CD14-positive monocyte (primary cell): ENCODE measurements around the gene FAM168B. TPM values are rescaled to one million over a fixed set of nuclear protein-coding genes. Genes with fewer than 3 reads are reported as not detected.

ENCODE experiments used
- DNase-seq, 3 donors: peaks; one replicate each; pipeline ENCODE4 v3.0.0-alpha.2; 2011 to 2022
- H2AFZ ChIP-seq: 2 replicates; pipeline ENCODE4 v1.6.0; 2012; ENCODE audit warnings: mild to moderate bottlenecking, low read depth, low read length, inconsistent platforms; ENCODE audit not compliant: insufficient read depth, poor library complexity, severe bottlenecking
- H3K27ac ChIP-seq, 2 donors: 1 replicate in 1 of 2; 2 replicates in 1 of 2; pipeline ENCODE4 v1.5.1; 2012 to 2013; ENCODE audit warnings: low read length in 2 of 2, control low read depth in 1 of 2, inconsistent platforms in 1 of 2, low read depth in 1 of 2, mild to moderate bottlenecking in 1 of 2
- H3K27me3 ChIP-seq, 2 donors: one replicate each; pipeline versions ENCODE4 v1.6.0 to v1.6.1; 2011 to 2013; ENCODE audit warnings: low read length in 2 of 2; ENCODE audit not compliant: control insufficient read depth in 2 of 2, insufficient read depth in 2 of 2
- H3K36me3 ChIP-seq, 2 donors: replicated peaks in 1 of 2; 1 replicate in 1 of 2; 2 replicates in 1 of 2; pipeline versions ENCODE4 v1.5.1 to v1.6.1; 2012 to 2013; ENCODE audit warnings: low read length in 2 of 2, control low read depth in 1 of 2, inconsistent platforms in 1 of 2, mild to moderate bottlenecking in 1 of 2; ENCODE audit not compliant: insufficient read depth in 2 of 2, control insufficient read depth in 1 of 2
- H3K4me1 ChIP-seq, 2 donors: 1 replicate in 1 of 2; 2 replicates in 1 of 2; pipeline versions ENCODE4 v1.5.1 to v1.6.1; 2012 to 2013; ENCODE audit warnings: low read length in 2 of 2, control low read depth in 1 of 2, inconsistent platforms in 1 of 2, mild to moderate bottlenecking in 1 of 2, moderate library complexity in 1 of 2; ENCODE audit not compliant: insufficient read depth in 2 of 2, control insufficient read depth in 1 of 2
- H3K4me2 ChIP-seq: replicated peaks from 2 replicates; pipeline ENCODE3; 2012; ENCODE audit warnings: low read length, moderate library complexity, mild to moderate bottlenecking; ENCODE audit not compliant: poor library complexity, severe bottlenecking; ENCODE audit errors: extremely low read depth
- H3K4me3 ChIP-seq, 3 experiments: fragments of 200-600 bp in 1 of 3; sonication (generic) in 1 of 3; replicated peaks in 1 of 3; 1 replicate in 2 of 3; 2 replicates in 1 of 3; pipeline ENCODE4 v1.5.1; 2011 to 2013; ENCODE audit warnings: low read length in 3 of 3, mild to moderate bottlenecking in 3 of 3, control low read depth in 2 of 3, low read depth in 2 of 3, inconsistent platforms in 1 of 3, moderate library complexity in 1 of 3
- H3K79me2 ChIP-seq: 2 replicates; pipeline ENCODE4 v1.6.0; 2012; ENCODE audit warnings: mild to moderate bottlenecking, control low read depth, inconsistent platforms, low read length, moderate library complexity; ENCODE audit not compliant: insufficient read depth
- H3K9ac ChIP-seq: 2 replicates; pipeline ENCODE4 v1.6.0; 2017; ENCODE audit warnings: low read length, mild to moderate bottlenecking; ENCODE audit not compliant: insufficient read depth, poor library complexity, severe bottlenecking
- H3K9me3 ChIP-seq, 2 donors: replicated peaks in 1 of 2; 1 replicate in 1 of 2; 2 replicates in 1 of 2; pipeline versions ENCODE4 v1.5.1 to v1.6.1; 2012 to 2013; ENCODE audit warnings: low read length in 2 of 2, control low read depth in 1 of 2; ENCODE audit not compliant: control insufficient read depth in 1 of 2, insufficient read depth in 1 of 2
- H4K20me1 ChIP-seq: 2 replicates; pipeline ENCODE4 v1.6.0; 2012; ENCODE audit warnings: mild to moderate bottlenecking, low read length, control low read depth, moderate library complexity; ENCODE audit not compliant: insufficient read depth
- H3K27ac Mint-ChIP-seq, 7 donors: one replicate each; pipeline ENCODE4 v1.8.0; 2020; ENCODE audit warnings: mild to moderate bottlenecking in 7 of 7, mixed read lengths in 7 of 7, moderate library complexity in 6 of 7, inconsistent platforms in 2 of 7
- H3K27me3 Mint-ChIP-seq, 3 donors: one replicate each; pipeline ENCODE4 v1.8.0; 2021 to 2022; ENCODE audit warnings: low read depth in 3 of 3, mild to moderate bottlenecking in 3 of 3, mixed read lengths in 3 of 3, moderate library complexity in 3 of 3, inconsistent platforms in 1 of 3
- H3K36me3 Mint-ChIP-seq, 2 donors: one replicate each; pipeline ENCODE4 v1.8.0; 2020; ENCODE audit warnings: mixed read lengths in 2 of 2, inconsistent platforms in 1 of 2, mild to moderate bottlenecking in 1 of 2
- H3K4me1 Mint-ChIP-seq: one replicate; pipeline ENCODE4 v1.8.0; 2020; ENCODE audit warnings: mild to moderate bottlenecking, mixed read lengths
- H3K4me3 Mint-ChIP-seq, 2 donors: one replicate each; pipeline ENCODE4 v1.8.0; 2020; ENCODE audit warnings: mild to moderate bottlenecking in 2 of 2, mixed read lengths in 2 of 2, moderate library complexity in 1 of 2
- H3K9me3 Mint-ChIP-seq, 7 donors: one replicate each; pipeline ENCODE4 v1.8.0; 2020 to 2022; ENCODE audit warnings: mixed read lengths in 7 of 7, mild to moderate bottlenecking in 6 of 7, moderate library complexity in 6 of 7, inconsistent platforms in 2 of 7
- CTCF ChIP-seq: fragments of 200-600 bp; IDR thresholded peaks from one replicate; pipeline ENCODE4 v1.8.0; 2022; ENCODE audit warnings: antibody characterized with exemption, mild to moderate bottlenecking
- WGBS: methylation state at CpG from one replicate; pipeline ENCODE4 v1.1.5; 2013; ENCODE audit warnings: missing lambda C conversion rate; ENCODE audit not compliant: insufficient coverage; 5-methylcytosine and 5-hydroxymethylcytosine counted together
- intact Hi-C, 2 donors: fragments of 100-400 bp; cut with micrococcal nuclease; formaldehyde crosslinking; loops; one replicate each; pipeline versions ENCODE4 v1.15.0 to v1.15.1; 2023
- polyA plus RNA-seq, 3 donors: library from polyadenylated mRNA; depleted of rRNA in 1 of 3; unstranded in 2 of 3; stranded (reverse) in 1 of 3; fragments of 300-500 nt in 2 of 3; fragments of >200 nt in 1 of 3; fragmentation: Illumina TruSeq in 2 of 3; gene quantifications; 1 replicate in 2 of 3; 2 replicates in 1 of 3; pipeline ENCODE4 v1.2.3, GENCODE V29; 2012 to 2021

FAM168B gene
- polyA plus RNA-seq, 3 donors = 20.5 to 33.2 (median 22.6) TPM

DNA sequence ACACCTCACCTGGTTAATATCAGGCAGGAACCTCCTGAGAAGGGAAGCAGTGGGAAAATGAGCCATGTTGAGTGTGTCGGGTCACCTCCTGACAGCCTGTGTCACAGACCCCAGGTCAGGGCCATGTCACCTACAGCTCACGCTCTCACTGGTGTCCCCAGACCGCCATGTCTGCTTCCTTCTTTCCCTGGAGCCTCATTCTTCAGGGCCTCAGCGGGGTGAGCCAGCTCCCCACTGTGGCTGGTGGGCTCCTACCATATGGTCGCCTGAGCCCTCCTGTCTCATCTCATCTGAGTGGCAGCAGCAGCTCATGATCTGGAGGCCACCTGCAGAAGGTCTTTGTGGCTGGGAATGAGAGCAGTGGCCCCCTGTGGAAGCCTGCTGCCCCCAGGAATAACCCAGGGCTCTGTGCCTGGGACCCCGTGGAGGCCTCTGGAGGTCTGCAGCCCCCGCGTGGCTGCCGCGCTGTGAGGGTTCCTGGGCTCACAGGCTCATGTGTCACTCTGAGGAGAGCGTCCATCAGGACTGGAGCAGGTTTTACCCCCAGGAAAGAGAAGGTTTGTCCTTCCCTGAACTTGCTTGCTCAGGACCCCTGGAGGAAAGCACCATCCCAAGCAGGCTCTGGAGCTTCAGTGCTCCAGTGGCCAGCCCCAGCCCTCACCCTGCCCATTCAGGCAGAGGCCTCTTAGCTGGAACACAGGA, 56.4 kb downstream of the FAM168B start:
- 89% methylated on average over 10 of the region's 11 CpGs for WGBS
- Histone ChIP-seq H3K36me3 (no peaks in the 10 kb centered on the region), H3K9me3 (no peaks in the 10 kb centered on the region), H3K9ac (no peak overlapping the region), H2AFZ (no peak overlapping the region), H3K4me3 (no peak overlapping the region), H3K27me3 (peaks cover 17 to 79% of the 10 kb centered on the region in 2 donors), H4K20me1 (no peaks in the 10 kb centered on the region), H3K4me1 (no peaks in the 10 kb centered on the region), H3K4me2 (no peak overlapping the region), H3K27ac (no peak overlapping the region), H3K79me2 (no peaks in the 10 kb centered on the region)
- no peak for TF ChIP-seq CTCF
- H3K4me3 Mint-ChIP-seq = peak overlapping the region in 1 of 2 donors; percentile 11
- H3K27me3 Mint-ChIP-seq = peaks cover 75 to 93% (median 80%) of the 10 kb centered on the region in 3 donors
- intact Hi-C loops = no loop called here
- no peaks in the 10 kb centered on the region for H3K4me1 Mint-ChIP-seq
- no peak overlapping the region for H3K27ac Mint-ChIP-seq
- H3K36me3 Mint-ChIP-seq = no peaks in the 10 kb centered on the region
- DNase-seq = no peak
- peaks cover 0 to 3% (median 2%) of the 10 kb centered on the region in 7 donors for H3K9me3 Mint-ChIP-seq

DNA sequence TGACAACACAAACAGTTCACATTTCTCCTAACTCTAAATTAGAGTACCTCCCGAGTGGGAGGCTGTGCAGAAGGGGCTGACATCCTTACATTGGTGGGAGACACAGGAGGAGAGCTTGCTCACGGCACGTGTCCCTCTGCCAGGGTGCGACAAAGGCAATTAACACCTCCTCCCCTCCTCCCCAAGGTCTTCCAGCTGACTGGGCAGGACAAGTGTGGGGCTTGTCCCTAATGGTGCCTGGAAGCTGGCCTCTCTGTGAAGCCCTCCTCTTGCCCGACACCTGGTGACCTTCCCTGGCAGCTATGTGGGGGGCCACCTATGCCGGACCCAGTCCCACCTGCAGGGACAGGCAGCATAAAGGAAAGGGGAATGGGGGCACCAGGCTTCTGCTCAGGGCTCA, 57.0 kb downstream of the FAM168B start:
- H3K27me3 ChIP-seq = peaks cover 17 to 74% of the 10 kb centered on the region in 2 donors
- no peak overlapping the region for H3K9ac ChIP-seq
- H3K4me3 ChIP-seq = no peak overlapping the region
- no peak overlapping the region for H3K27ac ChIP-seq
- peak overlapping the region in 1 of 2 donors; percentile 66 for H3K4me3 Mint-ChIP-seq
- intact Hi-C loops = no loop called here
- peaks cover 73 to 88% (median 74%) of the 10 kb centered on the region in 3 donors for H3K27me3 Mint-ChIP-seq
- no peak for DNase-seq
- WGBS = 68% methylated on average over 2 of the region's 6 CpGs
- no peaks in the 10 kb centered on the region for H3K4me1 Mint-ChIP-seq
- H3K36me3 ChIP-seq = no peaks in the 10 kb centered on the region
- H3K79me2 ChIP-seq = no peaks in the 10 kb centered on the region
- H4K20me1 ChIP-seq = no peaks in the 10 kb centered on the region
- no peak overlapping the region for H3K27ac Mint-ChIP-seq
- no peak for TF ChIP-seq CTCF
- no peaks in the 10 kb centered on the region for H3K4me1 ChIP-seq
- H3K36me3 Mint-ChIP-seq = no peaks in the 10 kb centered on the region
- H3K4me2 ChIP-seq = no peak overlapping the region
- H2AFZ ChIP-seq = no peak overlapping the region
- H3K9me3 ChIP-seq = no peaks in the 10 kb centered on the region
- peaks cover 0 to 3% (median 2%) of the 10 kb centered on the region in 7 donors for H3K9me3 Mint-ChIP-seq
